Medulla oblongata (tissue), 1 donor: ENCODE measurements around the gene ZNF692.
"Not testable (repeated sequence)": the region's sequence is repeated elsewhere in the genome, so short reads cannot be mapped to it uniquely, and the experiment has no call there.

Experiments used
- DNase-seq: peaks from one replicate; pipeline ENCODE4 v3.0.0-alpha.2; 2015; ENCODE audit errors: extremely low spot score

ZNF692 gene

GRCh38 chr1:248810000-248810726 lies 48.7 kb downstream of the ZNF692 start:
- DNase-seq: no peak

- no peak for DNase-seq
These were observed 50.0 kb downstream of the ZNF692 start for GRCh38 chr1:248808876-248809275.

- DNase-seq: peak; percentile 75
These were observed 51.7 kb downstream of the ZNF692 start for GRCh38 chr1:248807067-248807737.

GRCh38 chr1:248805876-248806275 lies 53.0 kb downstream of the ZNF692 start:
- peak; percentile 75 for DNase-seq

GRCh38 chr1:248804771-248805681 lies 53.9 kb downstream of the ZNF692 start:
- DNase-seq: peak; percentile 64

- not testable (repeated sequence) for DNase-seq
These were observed 55.4 kb downstream of the ZNF692 start for GRCh38 chr1:248803501-248803900.

- DNase-seq: no peak
These were observed 56.4 kb downstream of the ZNF692 start for GRCh38 chr1:248802454-248802853.

GRCh38 chr1:248800459-248800858 lies 58.4 kb downstream of the ZNF692 start:
- no peak for DNase-seq
